ENCODE data around the gene TBC1D8B.
"Not testable (repeated sequence)": the region's sequence is repeated elsewhere in the genome, so short reads cannot be mapped to it uniquely, and the experiment has no call there.

TBC1D8B gene

GRCh38 chrX:106802063-106802387 lies 448 bp upstream of the TBC1D8B start:
- H3K4me3 ChIP-seq (ENCODE audit: low read length) = peak overlapping the region; percentile 83
- DNase-seq (ENCODE audit: low read depth) = no peak
- no peak for TF ChIP-seq CTCF (conservative IDR thresholded peaks at IDR 0.05; ENCODE audit: low read depth, low read length)

GRCh38 chrX:106811131-106811910 lies 8.8 kb downstream of the TBC1D8B start:
- no peak overlapping the region for H3K4me3 ChIP-seq (ENCODE audit: low read length)
- no peak for DNase-seq (ENCODE audit: low read depth)
- no peak for TF ChIP-seq CTCF (conservative IDR thresholded peaks at IDR 0.05; ENCODE audit: low read depth, low read length)

- DNase-seq (ENCODE audit: low read depth); H3K4me3 ChIP-seq (ENCODE audit: low read length): not testable (repeated sequence)
Measured at GRCh38 chrX:106812930-106813329, 10.5 kb downstream of the TBC1D8B start.

GRCh38 chrX:106814093-106814492 lies 11.6 kb downstream of the TBC1D8B start:
- DNase-seq (ENCODE audit: low read depth); H3K4me3 ChIP-seq (ENCODE audit: low read length): not testable (repeated sequence)

GRCh38 chrX:106862972-106863688 lies 60.7 kb downstream of the TBC1D8B start:
- DNase-seq (ENCODE audit: low read depth) = no peak
- TF ChIP-seq CTCF (conservative IDR thresholded peaks at IDR 0.05; ENCODE audit: low read depth, low read length) = peak; percentile 62
- no peak overlapping the region for H3K4me3 ChIP-seq (ENCODE audit: low read length)

GRCh38 chrX:106863697-106864096 lies 61.2 kb downstream of the TBC1D8B start:
- DNase-seq (ENCODE audit: low read depth) = no peak
- H3K4me3 ChIP-seq (ENCODE audit: low read length) = no peak overlapping the region
- TF ChIP-seq CTCF (conservative IDR thresholded peaks at IDR 0.05; ENCODE audit: low read depth, low read length) = no peak

- H3K4me3 ChIP-seq (ENCODE audit: low read length); DNase-seq (ENCODE audit: low read depth): not testable (repeated sequence)
Measured at GRCh38 chrX:106872796-106873195, 70.3 kb downstream of the TBC1D8B start.

- no peak for DNase-seq (ENCODE audit: low read depth)
- H3K4me3 ChIP-seq (ENCODE audit: low read length) = no peak overlapping the region
- peak; percentile 63 for TF ChIP-seq CTCF (conservative IDR thresholded peaks at IDR 0.05; ENCODE audit: low read depth, low read length)
Measured at GRCh38 chrX:106874075-106874474, 71.6 kb downstream of the TBC1D8B start.
